GM21381 (cell line): Measurements from ENCODE around the gene STAC.

ENCODE experiments used
- ATAC-seq: cut with Tn5 transposase; IDR thresholded peaks from one replicate; pipeline ENCODE4 v1.9.1; 2021; ENCODE audit warnings: mild to moderate bottlenecking, moderate library complexity; ENCODE audit not compliant: unreplicated experiment

STAC gene, protein sequence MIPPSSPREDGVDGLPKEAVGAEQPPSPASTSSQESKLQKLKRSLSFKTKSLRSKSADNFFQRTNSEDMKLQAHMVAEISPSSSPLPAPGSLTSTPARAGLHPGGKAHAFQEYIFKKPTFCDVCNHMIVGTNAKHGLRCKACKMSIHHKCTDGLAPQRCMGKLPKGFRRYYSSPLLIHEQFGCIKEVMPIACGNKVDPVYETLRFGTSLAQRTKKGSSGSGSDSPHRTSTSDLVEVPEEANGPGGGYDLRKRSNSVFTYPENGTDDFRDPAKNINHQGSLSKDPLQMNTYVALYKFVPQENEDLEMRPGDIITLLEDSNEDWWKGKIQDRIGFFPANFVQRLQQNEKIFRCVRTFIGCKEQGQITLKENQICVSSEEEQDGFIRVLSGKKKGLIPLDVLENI

DNA sequence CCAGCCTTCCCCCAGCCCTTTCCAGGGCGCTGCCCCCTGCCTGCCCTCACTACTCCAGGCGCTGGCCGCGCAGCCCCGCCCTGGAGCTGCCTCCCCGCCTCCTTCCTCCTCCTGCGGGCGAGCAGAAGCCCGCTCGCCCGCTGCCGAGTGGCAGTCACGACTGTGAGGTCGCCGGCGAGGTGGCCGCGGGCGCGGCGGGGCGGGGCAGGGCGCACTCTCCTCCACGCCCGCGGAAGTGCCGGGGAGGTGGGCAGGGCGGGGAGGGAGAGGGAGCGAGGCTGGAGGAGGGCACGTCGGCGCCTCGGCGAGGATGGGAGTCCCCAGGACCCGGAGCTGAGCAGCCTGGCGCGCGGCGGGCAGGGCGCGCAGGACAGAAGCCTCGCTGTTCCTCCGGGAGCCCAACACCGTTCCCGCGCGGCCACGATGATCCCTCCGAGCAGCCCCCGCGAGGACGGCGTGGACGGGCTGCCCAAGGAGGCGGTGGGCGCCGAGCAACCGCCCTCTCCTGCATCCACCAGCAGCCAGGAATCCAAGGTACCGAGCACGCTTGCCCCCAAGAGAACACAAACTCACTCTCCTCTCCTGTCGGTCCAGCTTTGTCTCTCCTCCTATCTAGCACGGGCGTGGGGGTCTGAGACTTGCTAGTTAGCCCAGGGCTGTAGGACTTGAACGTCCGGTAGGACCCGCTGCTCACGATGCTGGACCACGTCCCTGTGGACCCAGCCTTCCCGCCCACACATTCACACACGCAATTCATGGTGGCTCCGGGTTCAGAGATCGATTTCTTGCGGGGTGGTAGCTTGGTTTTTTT lies at the start of gene STAC:
STAC (plus strand) TSS at position 284 of the 811 bp plus-strand sequence; CDS start at position 424, 140 bp downstream.
- ATAC-seq: no peak

GRCh38 chr3:36332139-36332538 lies 48.2 kb upstream of the STAC start:
- no peak for ATAC-seq

- no peak for ATAC-seq
Measured at GRCh38 chr3:36362216-36362615, 18.1 kb upstream of the STAC start.

DNA sequence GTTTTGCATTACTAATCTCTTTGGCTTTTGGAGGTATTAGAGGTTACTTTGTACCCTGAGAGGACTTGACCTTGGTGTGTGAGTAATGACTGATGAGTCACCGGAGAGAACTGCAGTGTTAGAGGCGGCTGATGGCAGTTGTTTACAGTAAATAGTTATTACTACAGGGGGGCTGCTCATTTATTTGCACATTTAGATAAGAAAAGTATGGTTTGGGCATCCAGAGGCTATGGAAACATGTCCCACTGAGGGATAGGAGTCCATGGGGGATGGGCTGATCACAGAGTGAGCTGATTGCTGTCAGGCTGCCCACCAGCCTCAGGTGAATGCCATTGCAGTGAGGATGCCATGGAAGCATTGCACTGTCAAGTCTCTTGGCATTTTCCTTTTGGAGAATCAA lies 17.3 kb upstream of the STAC start:
- ATAC-seq: no peak

DNA sequence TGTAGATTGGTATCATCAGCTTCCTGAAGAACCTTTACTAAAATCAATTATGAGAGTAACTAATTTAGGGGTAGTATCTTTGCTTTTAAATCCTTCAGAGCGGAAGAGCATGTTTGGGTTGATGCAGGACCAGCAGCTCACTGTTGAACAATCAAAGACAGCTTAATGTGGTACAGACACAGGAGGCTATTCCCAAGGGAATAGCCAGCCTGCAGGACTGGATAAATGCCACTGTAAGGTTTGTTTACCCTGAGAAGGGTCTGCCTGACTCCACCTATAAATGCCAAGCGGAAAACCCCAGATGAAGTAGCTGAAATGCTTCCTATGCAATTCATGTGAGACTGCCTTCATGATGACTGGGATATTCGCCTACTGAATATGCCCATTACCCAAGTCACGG lies 16.0 kb upstream of the STAC start:
- no peak for ATAC-seq

DNA sequence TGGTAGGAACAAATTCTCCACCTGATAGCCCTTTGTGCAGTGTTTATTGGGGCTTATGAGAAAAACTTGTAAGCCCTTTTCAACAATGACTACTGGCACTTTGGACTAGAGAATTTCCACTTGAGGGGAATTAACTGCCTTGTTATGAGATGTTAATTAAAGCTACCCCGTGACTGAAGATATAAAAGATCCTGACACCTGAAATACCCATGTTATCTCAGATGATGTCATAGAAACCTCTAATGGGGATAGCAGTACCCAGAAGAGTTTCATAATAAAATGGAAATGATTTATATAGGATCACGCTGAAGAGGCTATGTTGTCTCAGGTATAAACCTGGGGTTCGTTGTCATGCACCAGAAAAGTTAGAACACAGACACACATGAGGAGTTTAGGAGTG lies 14.5 kb upstream of the STAC start:
- ATAC-seq: no peak

DNA sequence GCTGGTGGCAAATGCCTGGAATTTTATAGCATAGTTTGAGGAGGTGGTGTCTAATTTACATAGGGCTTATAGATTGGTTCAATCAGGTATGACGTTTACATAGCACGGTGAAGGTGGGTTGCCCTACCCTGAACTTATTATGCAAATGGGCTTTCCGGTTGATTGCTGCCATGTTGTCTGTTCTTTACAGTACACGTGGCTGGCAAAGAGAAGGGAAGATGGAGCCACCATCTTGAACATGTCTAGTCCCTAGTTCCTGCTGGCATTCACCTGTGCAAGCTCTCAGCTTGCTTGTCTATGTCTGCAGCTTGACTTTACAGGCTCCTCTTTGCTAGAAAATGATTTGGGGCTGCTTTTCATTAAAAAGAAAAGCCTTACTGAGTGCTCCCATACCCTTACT lies 14.0 kb upstream of the STAC start:
- no peak for ATAC-seq

DNA sequence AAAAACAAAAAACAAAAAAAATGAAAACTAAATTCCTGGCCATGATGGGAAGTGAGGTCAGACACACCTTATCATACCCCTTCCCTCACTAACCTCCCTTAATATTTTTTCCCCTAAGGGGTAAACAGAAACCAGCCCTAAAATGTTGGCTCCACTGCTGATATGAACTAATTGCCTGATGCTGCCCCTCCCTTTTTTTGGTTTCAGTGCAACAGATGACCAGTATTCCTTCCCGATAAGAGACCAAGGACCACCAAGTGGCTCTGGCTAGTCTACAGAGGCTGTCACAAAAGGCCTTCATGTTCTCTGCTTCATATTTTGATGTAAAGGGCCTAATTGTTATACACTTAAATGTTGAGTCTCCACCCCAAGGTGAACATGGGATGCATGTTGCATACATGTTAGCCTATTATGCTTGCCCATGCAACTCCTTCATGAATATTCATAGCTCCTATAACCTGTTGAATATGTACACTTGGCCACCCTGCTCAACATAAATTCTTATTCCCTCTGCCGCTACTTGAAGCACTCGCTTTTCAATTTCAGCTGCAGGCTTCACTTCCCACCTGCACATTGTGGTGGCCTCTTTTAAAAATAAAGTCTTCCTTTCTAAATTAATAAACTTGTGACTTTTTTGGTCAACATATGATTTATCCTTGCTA lies 12.3 kb upstream of the STAC start:
- ATAC-seq: no peak

DNA sequence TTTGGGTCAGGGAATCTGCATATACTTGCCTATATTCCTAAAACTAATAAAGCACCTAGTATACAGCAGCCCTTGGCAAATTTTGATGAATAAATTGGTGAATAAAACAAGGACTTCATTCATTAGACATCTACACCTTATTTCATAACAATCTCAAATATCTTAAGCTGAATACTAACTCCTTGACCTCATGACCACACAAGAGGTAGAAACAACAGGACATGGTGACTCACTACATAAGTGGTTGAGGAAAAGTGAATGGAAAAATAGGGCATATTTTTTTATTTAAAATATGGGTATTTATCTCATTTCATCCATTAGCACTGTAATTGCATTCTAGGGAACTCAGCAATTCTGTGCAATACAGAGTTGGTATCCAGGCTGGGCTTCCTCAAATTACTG lies 7.8 kb upstream of the STAC start:
- no peak for ATAC-seq

DNA sequence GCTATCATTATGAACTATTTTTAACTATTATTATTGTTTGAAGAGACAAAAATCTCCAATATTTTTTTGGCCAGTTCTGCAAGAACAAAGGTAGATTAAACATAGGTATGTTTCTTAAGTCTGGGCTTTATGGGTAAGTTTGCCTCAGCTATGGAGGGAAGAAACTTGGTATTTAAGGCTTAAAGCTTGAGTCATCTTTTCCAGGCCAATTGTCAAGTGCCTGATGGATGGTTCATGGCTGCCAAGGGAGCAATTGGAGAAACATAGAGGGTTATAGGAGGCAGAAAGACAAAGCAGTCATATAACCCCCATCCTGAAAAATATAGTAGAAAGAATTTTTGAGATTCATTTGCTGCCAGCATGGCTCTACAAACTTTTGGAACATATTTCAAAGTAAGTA lies 7.2 kb upstream of the STAC start:
- ATAC-seq: no peak

DNA sequence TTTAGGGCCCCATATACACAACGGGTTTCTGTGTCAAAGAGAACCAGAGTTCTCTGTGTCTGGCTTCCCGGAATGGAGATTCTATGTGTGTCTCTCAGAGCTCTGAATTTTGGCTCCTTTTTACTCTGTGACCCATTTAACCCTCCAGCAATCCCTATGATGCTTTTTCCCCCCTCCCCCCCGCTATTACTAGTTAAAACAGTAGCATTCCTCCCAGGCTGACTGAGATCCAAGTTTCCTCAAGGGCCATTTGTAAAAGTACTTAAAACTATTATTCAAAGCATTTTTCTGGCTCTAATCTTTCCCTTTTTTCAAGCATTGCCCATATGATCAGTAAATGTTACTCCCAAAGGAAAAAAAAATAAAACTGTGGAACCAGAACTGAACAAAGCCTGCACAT lies 6.6 kb upstream of the STAC start:
- no peak for ATAC-seq

DNA sequence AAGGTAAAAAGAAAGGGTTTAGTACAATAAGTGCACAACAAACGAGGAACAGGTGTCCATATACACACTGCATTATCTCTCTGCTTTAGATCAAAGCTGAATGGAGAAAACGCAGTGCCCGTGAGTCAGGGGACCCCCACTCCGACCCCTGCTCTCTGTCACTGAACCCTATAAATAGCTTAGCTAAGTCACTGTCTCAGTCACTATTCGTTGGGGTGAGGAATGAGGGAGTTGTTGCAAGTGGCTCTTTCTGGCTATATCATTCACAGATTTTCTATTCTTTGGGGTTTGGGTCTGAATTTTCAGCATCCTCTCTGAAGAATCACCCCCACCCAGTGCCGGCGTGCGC lies 458 bp upstream of the STAC start:
- no peak for ATAC-seq

- no peak for ATAC-seq
Measured at GRCh38 chr3:36381311-36381956, 1.1 kb downstream of the STAC start.

- ATAC-seq: no peak
Measured at GRCh38 chr3:36393563-36393962, 13.3 kb downstream of the STAC start.

GRCh38 chr3:36394176-36394575 lies 13.9 kb downstream of the STAC start:
- ATAC-seq: no peak

DNA sequence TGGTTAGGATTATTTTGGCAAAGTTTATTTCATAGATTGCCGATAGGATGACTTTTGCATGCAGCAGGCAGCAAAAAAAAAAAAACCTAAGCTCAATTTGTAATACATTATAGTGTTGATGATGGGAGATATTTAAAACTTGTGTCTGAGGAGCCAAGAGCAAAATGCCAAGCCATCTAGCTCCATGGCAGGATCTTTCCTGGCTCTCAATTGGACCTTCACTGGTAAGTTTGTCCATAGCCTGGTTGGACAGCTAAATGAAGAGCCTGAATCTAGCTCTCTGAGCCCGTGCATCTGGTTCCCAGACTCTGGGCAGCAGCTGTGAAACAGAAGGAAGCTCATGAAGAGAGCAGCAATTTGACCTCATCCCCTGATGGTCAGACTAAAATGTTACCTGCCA lies 17.5 kb downstream of the STAC start:
- no peak for ATAC-seq

GRCh38 chr3:36399933-36400332 lies 19.6 kb downstream of the STAC start:
- no peak for ATAC-seq

DNA sequence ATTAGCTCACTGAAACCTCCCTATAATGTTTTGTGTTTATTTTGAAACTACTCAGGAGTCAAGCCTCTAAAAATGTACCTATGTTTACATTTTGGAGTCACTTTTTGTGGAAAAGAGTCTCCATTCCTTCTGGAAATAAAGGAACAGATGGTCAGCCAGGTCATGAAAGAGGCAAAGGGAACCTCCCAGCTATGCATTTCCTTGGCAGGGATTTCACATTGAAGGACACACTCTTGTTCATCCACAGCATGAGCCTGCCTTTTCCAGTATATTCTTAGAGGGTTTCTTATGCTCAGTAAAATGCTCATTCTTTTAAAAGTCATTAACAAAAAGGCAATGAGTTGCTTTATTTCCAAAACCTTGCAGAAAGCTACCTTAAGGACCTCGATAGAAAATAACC lies 20.8 kb downstream of the STAC start:
- ATAC-seq: no peak

- no peak for ATAC-seq
Measured at GRCh38 chr3:36403661-36404060, 23.4 kb downstream of the STAC start.

DNA sequence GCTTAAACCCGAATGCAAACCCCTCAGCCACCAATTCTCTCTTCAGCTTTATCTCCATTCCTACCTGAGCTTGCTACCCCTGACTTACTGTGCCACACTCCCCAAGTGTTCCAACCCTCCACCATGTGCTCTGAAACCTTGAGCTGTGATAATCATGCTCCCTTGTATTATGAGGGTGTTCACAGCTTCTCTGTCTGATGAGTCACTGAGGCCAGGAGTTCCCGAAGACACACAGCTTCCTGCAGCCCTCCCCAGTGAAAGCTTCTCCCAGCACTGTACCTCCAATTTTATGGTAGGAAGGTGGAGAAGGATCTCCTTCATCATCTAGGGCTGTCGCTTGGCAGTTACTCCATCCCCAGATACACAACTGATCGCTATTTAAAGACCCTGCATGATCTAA lies 24.9 kb downstream of the STAC start:
- no peak for ATAC-seq

- no peak for ATAC-seq
Measured at GRCh38 chr3:36408146-36408545, 27.8 kb downstream of the STAC start.
